Measurements from ENCODE around the gene POU6F1. TPM values are rescaled to one million over a fixed set of nuclear protein-coding genes. Genes with fewer than 3 reads are reported as not detected.
A peak's percentile ranks its signal among the peaks of the same experiment; 100 is the strongest.
"Not testable (repeated sequence)": the region's sequence is repeated elsewhere in the genome, so short reads cannot be mapped to it uniquely, and the experiment has no call there.

The POU6F1 gene, protein sequence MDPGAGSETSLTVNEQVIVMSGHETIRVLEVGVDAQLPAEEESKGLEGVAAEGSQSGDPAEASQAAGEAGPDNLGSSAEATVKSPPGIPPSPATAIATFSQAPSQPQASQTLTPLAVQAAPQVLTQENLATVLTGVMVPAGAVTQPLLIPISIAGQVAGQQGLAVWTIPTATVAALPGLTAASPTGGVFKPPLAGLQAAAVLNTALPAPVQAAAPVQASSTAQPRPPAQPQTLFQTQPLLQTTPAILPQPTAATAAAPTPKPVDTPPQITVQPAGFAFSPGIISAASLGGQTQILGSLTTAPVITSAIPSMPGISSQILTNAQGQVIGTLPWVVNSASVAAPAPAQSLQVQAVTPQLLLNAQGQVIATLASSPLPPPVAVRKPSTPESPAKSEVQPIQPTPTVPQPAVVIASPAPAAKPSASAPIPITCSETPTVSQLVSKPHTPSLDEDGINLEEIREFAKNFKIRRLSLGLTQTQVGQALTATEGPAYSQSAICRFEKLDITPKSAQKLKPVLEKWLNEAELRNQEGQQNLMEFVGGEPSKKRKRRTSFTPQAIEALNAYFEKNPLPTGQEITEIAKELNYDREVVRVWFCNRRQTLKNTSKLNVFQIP
- total RNA-seq (2014; rRNA removed; shearing (Covaris generic)): 8.3 and 11.8 TPM in 2 replicates

- Histone ChIP-seq H3K27me3 (ENCODE audit: control insufficient read depth, insufficient read depth, low read length) (no peaks in the 10 kb centered on the region), H3K36me3 (replicated peaks; ENCODE audit: control insufficient read depth, insufficient read depth, low read length) (no peaks in the 10 kb centered on the region), H3K4me3 (ENCODE audit: insufficient read depth, low read depth, low read length) (peak within 1 kb of the TSS; percentile 61)
- peak; percentile 97 for DNase-seq
Measured at GRCh38 chr12:51217968-51218606, at the start of gene POU6F1. TSS of gene POU6F1 (minus strand) at chr12:51218062. CDS start at chr12:51206836, 11,226 bp downstream.

- H3K4me3 ChIP-seq (ENCODE audit: insufficient read depth, low read depth, low read length): no peak overlapping the region
- no peak for DNase-seq
- H3K27me3 ChIP-seq (ENCODE audit: control insufficient read depth, insufficient read depth, low read length): no peaks in the 10 kb centered on the region
- H3K36me3 ChIP-seq (replicated peaks; ENCODE audit: control insufficient read depth, insufficient read depth, low read length): no peaks in the 10 kb centered on the region
Measured at GRCh38 chr12:51265024-51265423, 47.2 kb upstream of the POU6F1 start.

DNA sequence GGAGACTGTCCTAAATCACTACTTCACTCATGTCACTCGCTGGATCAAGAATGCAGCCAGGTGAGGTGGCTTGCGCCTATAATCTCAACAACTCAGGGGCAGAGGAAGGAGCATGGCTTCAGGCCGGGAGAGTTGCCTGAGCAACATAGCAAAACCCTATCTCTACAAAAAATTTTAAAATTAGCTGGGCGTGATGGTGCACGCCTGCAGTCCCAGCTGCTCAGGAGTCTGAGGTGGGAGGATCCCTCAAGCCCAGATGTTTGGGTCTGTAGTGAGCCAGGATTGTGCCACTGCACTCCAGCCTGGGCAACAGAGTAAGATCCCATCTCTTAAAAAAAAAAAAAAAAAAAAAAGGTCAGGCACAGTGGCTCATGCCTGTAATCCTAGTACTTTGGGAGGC lies 46.4 kb upstream of the POU6F1 start:
- Histone ChIP-seq H3K36me3 (replicated peaks; ENCODE audit: control insufficient read depth, insufficient read depth, low read length) (no peaks in the 10 kb centered on the region), H3K27me3 (ENCODE audit: control insufficient read depth, insufficient read depth, low read length) (no peaks in the 10 kb centered on the region), H3K4me3 (ENCODE audit: insufficient read depth, low read depth, low read length) (no peak overlapping the region)
- DNase-seq: no peak

DNA sequence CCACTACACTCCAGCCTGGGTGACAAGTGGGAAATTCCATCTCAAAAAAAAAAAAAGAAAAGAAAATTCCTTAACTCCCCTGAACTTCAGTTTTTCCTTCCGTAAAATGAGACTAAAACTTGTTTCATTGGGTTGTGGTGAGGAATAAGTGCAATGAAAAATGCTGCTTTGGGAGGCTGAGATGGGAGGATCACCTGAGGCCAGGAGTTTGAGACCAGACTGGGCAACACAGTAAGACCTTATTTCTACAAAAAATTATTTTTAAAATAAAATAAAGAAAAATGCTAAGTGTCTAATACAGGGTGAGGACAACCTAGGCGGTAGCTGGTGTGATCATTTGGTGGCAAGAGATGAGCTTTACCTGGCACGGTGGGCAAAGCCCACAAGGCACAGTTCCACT lies 45.5 kb upstream of the POU6F1 start:
- Histone ChIP-seq H3K36me3 (replicated peaks; ENCODE audit: control insufficient read depth, insufficient read depth, low read length) (no peaks in the 10 kb centered on the region), H3K27me3 (ENCODE audit: control insufficient read depth, insufficient read depth, low read length) (no peaks in the 10 kb centered on the region), H3K4me3 (ENCODE audit: insufficient read depth, low read depth, low read length) (no peak overlapping the region)
- DNase-seq: no peak

DNA sequence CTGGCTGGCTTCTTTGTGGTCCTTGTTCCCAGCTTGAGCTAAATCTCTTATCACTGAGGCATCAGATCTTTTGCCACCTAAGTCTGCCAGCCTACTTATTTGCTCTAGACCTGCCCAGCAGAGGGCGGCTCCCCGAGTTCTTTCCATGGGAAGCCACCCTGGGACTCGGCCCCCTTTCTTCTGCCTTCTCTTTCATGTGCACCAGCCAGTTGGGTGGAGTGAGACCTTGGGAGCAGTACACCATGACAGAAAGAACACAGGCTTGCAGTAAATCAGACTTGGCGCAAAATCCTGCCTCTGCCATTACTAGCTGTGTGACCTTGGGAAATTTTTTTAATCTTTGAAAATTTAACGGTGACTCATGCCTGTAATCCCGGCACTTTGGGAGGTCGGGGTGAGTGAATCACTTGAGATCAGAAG lies 44.9 kb upstream of the POU6F1 start:
- Histone ChIP-seq H3K27me3 (ENCODE audit: control insufficient read depth, insufficient read depth, low read length) (no peaks in the 10 kb centered on the region), H3K36me3 (replicated peaks; ENCODE audit: control insufficient read depth, insufficient read depth, low read length) (no peaks in the 10 kb centered on the region), H3K4me3 (ENCODE audit: insufficient read depth, low read depth, low read length) (no peak overlapping the region)
- peak; percentile 67 for DNase-seq

DNA sequence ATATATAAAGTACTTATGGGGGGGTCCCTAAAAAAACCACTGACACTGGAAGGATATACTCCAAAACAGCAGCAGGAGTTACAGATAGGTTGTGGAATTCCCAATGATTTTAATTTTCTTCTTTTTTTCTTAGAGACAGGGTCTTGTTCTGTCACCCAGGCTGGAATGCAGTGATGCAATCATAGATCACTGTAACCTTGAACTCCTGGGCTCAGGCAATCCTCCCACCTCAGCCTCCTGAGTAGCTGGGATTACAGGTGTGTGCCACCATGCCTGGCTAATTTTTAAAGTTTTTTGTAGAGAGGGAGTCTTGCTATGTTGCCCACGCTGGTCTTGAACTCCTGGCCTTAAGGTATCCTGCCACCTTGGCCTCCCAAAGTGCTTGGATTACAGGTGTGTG lies 41.7 kb upstream of the POU6F1 start:
- not testable (repeated sequence) for DNase-seq; H3K4me3 ChIP-seq (ENCODE audit: insufficient read depth, low read depth, low read length); H3K36me3 ChIP-seq (replicated peaks; ENCODE audit: control insufficient read depth, insufficient read depth, low read length); H3K27me3 ChIP-seq (ENCODE audit: control insufficient read depth, insufficient read depth, low read length)

- no peaks in the 10 kb centered on the region for H3K27me3 ChIP-seq (ENCODE audit: control insufficient read depth, insufficient read depth, low read length)
- H3K4me3 ChIP-seq (ENCODE audit: insufficient read depth, low read depth, low read length): no peak overlapping the region
- H3K36me3 ChIP-seq (replicated peaks; ENCODE audit: control insufficient read depth, insufficient read depth, low read length): no peaks in the 10 kb centered on the region
- DNase-seq: no peak
Measured at GRCh38 chr12:51254536-51254935, 36.7 kb upstream of the POU6F1 start.

DNA sequence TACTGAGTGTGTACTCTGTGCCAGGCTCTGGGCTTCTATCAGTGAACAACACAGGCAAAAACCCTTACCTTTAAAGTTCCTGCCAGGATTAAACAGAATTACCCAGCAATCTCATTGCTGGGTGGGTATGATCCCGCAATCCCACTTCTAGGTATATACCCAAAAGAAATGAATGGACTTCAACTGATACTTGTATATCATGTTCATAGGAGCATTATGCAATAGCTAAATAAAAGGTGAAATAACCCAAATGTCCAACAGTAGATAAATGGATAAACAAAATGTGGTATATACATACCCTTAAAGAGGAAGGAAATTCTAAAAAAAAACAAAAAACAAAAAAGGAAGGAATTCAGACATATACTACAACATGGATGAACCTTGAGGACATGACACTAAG lies 35.4 kb upstream of the POU6F1 start:
- no peaks in the 10 kb centered on the region for H3K27me3 ChIP-seq (ENCODE audit: control insufficient read depth, insufficient read depth, low read length)
- no peaks in the 10 kb centered on the region for H3K36me3 ChIP-seq (replicated peaks; ENCODE audit: control insufficient read depth, insufficient read depth, low read length)
- no peak for DNase-seq
- no peak overlapping the region for H3K4me3 ChIP-seq (ENCODE audit: insufficient read depth, low read depth, low read length)

DNA sequence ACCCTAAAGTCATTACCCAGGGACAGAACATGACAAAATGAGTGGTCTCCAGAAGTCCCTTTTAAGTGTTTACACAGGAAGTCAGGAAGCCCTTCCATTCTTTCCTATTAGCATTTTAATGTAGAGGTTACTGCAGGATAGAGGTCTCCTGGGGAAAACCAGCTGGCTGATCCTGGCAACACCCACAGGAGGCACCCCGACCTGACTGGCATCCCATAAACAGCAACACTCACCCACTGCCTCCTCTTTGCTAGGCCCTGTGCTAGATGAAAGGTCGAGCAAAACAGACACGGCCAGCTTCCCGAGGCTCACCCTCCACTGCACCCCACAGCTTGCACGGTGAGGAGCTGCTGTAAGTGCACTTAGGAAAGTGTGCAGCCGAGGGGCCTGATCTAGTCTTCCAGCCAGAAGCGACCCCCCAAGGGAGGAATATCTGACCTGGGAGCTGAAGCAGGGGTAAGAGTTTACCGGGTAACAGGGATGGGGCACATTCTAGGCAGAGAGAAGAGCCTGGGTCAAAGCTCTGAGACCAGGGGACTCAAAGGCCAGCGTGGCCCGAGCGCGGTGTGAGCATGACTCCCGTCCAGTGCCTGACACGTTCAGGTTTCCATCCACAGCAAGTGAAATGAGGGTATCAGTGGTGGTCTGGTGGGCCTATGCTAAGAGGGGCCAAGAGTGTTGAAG lies 29.8 kb upstream of the POU6F1 start:
- H3K4me3 ChIP-seq (ENCODE audit: insufficient read depth, low read depth, low read length): no peak overlapping the region

DNA sequence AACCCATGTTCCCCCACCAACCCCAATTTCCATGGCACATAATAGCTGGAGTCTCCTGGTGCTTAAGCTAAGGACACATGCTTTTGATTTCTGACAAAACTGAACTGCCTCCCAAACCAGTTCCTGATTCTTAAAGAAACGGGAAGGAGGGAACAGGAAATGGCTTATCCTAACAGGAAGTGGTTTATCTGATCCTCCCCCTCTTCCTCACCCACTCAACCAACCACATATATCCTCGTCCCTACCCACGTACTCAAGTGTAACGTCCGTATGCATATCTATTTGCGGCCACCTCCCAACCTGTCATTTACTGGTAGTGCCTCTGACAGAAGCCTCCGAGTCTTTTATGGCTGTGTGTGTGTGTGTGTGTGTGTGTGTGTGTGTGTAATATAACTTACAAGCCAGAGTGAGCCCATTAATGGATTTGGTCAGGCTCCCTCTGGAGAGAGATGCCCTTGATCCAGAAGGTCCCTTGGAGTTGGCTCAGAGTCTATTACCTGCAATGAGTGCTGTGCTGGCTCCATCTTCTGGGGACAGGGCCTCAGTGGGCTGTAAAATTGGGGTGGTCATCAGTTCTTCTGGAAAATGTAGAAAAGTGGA lies 28.5 kb upstream of the POU6F1 start:
- H3K36me3 ChIP-seq (replicated peaks; ENCODE audit: control insufficient read depth, insufficient read depth, low read length): peaks cover 6% of the 10 kb centered on the region
- no peak for DNase-seq

More for the DNA sequence above, 29.8 kb upstream of the POU6F1 start:
- H3K36me3 ChIP-seq (replicated peaks; ENCODE audit: control insufficient read depth, insufficient read depth, low read length): peaks cover 2% of the 10 kb centered on the region; the same call in 1 of the 2 replicates
- no peaks in the 10 kb centered on the region for H3K27me3 ChIP-seq (ENCODE audit: control insufficient read depth, insufficient read depth, low read length)
- DNase-seq: peak; percentile 51

DNA sequence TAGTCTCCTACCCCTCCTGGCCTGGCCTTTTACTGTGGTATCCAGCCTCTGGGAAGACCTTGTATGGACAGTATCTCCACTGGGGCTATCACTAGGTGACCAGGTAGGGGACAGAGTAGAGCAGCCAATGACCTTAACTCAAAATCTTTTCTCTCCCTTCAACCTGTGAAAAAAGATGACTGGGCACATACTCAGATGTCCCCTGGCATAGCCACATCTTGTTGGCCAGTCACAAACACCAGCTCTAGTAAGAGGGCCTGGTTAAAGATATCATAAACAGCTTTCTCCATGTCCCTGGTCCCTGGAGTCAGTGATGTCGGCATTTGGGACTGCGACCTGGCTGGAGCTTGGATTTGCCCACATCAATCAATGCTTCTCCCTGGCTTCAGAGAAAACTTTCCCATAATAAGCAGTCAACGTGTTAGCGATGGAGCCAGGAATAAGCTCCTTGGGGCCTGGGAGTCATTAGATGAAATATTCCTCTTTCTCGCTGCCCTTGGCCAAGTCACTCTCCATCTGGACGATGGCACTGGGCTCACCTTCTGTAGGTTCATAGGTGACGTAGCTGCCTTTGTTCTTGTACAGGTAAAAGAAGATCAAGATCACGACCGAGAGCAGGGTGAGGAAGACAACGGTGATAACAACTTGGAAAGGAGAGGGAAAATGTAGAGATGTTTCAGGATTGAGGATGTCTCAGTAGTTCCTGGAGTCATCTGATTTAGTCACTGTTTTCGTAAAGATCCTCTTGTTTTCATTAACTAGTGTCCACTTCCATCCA lies 27.8 kb upstream of the POU6F1 start:
- no peak for DNase-seq
- peaks cover 11% of the 10 kb centered on the region for H3K36me3 ChIP-seq (replicated peaks; ENCODE audit: control insufficient read depth, insufficient read depth, low read length)
- no peaks in the 10 kb centered on the region for H3K27me3 ChIP-seq (ENCODE audit: control insufficient read depth, insufficient read depth, low read length)
- no peak overlapping the region for H3K4me3 ChIP-seq (ENCODE audit: insufficient read depth, low read depth, low read length)

More for the DNA sequence above, 28.5 kb upstream of the POU6F1 start:
- Histone ChIP-seq H3K4me3 (ENCODE audit: insufficient read depth, low read depth, low read length) (no peak overlapping the region), H3K27me3 (ENCODE audit: control insufficient read depth, insufficient read depth, low read length) (no peaks in the 10 kb centered on the region)

- Histone ChIP-seq H3K4me3 (ENCODE audit: insufficient read depth, low read depth, low read length) (no peak overlapping the region), H3K27me3 (ENCODE audit: control insufficient read depth, insufficient read depth, low read length) (no peaks in the 10 kb centered on the region), H3K36me3 (replicated peaks; ENCODE audit: control insufficient read depth, insufficient read depth, low read length) (peaks cover 16% of the 10 kb centered on the region)
- no peak for DNase-seq
Measured at GRCh38 chr12:51244269-51244668, 26.4 kb upstream of the POU6F1 start.

GRCh38 chr12:51242876-51243275 lies 25.0 kb upstream of the POU6F1 start:
- no peaks in the 10 kb centered on the region for H3K27me3 ChIP-seq (ENCODE audit: control insufficient read depth, insufficient read depth, low read length)
- DNase-seq: no peak
- peaks cover 16% of the 10 kb centered on the region for H3K36me3 ChIP-seq (replicated peaks; ENCODE audit: control insufficient read depth, insufficient read depth, low read length)
- H3K4me3 ChIP-seq (ENCODE audit: insufficient read depth, low read depth, low read length): no peak overlapping the region

All from H7 (cell line).